Activated T-helper 9 cell treated with anti-CD3 and anti-CD28 coated beads, Interleukin-2, amount 50 U/mL, for 16 hours (primary cell): ENCODE measurements around the gene SPTB.

Experiments
- DNase-seq: peaks from one replicate; pipeline ENCODE4 v3.0.0-alpha.2; 2020; ENCODE audit warnings: low read depth

The SPTB gene

DNA sequence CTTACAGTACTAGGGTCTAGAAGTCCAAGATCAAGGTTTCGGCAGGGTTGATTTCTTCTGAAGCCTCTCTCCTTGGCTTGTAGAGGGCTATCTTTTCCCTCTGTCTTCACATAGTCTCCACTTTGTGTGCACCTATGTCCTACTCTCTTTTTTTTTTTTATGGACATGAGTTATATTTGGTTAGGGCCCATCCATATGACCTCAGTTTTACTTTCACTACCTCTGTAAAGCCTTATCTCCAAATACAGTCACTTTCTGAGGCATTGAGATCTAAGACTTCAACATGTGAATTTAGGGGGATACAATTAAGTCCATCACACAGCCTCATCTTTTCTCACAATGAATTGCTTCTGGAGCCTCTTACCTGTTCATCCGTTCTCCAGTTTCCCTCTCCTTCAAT, 5.9 kb upstream of the SPTB start:
- no peak for DNase-seq

- peak; percentile 40 for DNase-seq
Measured at GRCh38 chr14:64880221-64881121, 764 bp upstream of the SPTB start.

- no peak for DNase-seq
Measured at GRCh38 chr14:64878837-64879634, 671 bp downstream of the SPTB start.

- DNase-seq = no peak
Measured at GRCh38 chr14:64877846-64878245, 1.9 kb downstream of the SPTB start.

DNA sequence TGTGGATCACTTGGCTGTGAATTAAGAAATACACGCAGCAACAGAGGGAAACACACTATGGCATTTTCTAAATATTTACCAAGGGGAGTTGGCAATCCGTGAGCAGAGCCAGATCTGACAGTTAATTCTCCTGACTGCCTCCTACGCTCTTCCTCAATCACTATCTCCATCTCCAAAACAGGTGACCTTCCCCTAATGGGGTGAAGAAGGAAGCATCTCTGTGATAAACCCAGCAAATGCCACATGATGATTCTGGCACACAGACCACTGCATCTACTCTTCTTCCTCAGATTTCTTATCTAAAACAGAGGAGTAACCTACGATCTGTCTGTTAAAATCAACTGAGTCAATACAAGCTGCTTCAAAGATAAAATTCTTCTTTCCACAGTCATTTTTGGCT, 4.4 kb downstream of the SPTB start:
- no peak for DNase-seq

DNA sequence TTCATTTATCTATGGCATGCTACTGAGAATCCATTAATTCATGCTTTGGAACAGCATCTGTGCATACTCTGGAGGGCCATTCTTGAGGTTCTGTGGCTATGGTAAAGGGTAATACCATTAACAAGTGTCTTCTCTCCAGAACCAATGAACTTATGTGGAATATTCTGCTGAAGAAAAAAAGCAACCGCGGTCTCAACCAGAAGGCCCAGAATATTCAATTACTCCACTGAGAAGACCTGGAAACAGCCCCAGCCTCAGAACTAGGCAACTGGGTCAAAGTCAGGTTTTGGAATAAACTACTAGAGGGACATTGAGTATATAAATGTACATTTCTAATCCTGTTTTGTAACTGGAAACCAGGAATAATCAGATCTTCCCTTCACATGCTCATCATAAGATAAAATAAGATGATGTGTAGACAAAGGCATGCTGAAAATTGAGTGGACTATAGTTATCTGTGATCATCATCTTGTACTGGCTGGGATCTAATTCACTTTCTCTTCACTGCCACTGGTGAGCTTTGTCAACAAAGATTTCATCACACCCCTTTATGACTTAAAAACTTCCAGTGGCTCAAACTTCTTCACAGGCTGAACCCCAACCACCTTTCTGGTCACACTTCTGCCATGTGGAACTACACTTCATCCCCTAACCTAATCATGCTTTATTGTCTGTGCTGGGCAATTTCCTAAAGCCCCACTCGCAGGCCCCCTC, 6.0 kb downstream of the SPTB start:
- no peak for DNase-seq

DNA sequence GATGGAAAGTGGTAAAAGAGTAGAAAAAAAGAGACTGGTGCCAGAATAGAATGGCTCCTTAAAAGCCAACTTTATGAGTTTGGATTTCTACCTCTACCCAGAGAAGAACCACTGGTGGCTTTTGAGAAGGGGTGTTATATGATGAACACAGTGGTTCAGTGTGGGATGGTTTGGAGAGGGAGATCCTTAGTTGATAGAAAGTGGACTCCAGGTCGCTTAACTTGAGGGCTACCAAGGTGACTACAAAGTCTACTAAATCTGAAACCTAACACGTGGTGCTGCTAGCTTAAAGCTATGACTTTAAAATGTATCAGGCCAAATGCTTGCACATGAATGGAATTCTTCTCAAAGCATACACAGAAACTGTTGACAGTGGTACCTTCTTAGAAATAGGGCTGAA, 8.4 kb downstream of the SPTB start:
- DNase-seq = no peak

GRCh38 chr14:64870160-64870559, 9.5 kb downstream of the SPTB start:
- no peak for DNase-seq

GRCh38 chr14:64868841-64869240, 10.9 kb downstream of the SPTB start:
- DNase-seq = no peak

DNA sequence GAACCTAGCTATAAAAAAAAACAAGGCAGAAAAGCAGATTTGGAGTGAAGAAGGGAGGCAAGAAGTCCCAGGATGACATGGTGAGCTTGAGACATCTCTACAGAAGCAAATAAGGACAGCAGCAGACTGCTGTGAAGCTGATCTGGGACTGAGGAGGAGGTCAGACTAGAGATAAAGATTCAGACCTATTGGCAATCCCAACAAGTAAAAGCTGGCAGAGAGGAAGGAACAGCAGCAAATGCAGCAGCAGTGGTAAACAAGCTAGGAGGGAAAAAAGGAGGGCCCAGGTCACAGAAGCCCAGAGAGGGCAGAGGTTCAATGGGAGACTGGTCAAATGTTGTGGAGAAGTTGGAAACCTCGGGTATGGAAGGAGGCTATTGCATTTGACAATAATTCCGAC, 11.3 kb downstream of the SPTB start:
- no peak for DNase-seq

- no peak for DNase-seq
Measured at GRCh38 chr14:64867182-64867581, 12.5 kb downstream of the SPTB start.

GRCh38 chr14:64865992-64866391, 13.7 kb downstream of the SPTB start:
- DNase-seq = no peak

DNA sequence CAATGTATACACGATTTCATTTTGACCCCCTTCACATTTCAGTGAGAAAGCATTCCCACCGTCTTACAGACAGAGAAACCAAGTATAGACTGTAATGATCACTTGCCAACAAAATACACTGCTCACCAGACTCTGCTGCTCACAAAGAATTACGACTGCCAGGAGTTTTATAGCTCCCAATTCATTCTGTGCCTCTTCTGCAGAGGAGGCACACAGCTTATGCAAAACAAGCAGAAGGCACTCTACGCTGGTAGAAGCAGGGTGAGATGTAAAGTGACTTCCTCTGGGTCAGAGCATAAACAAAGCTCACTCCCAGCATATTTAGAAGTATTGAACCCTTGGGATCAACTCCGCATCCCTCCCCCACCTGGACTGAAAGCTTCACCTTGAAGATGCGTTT, 14.6 kb downstream of the SPTB start:
- DNase-seq = no peak

GRCh38 chr14:64864258-64864657, 15.4 kb downstream of the SPTB start:
- DNase-seq = no peak

DNA sequence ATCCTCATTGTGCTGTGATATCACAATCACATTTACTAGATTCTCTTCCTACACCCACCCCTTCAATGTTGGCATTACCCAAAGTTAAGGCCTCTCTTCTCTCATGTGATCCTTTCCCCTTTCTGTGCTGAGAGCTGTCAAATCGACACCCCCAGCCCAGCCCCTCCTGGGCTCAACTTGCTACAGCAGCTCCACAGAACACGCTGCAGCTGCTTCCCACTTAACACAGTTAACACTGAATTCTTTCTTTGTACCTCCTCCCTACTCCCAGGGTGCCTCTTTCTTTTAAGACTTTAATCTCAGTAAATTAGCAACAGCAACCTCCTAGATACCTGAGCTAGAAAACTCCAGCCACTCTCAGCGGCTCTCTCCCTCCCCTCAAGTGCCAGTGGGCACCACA, 17.8 kb downstream of the SPTB start:
- no peak for DNase-seq

- no peak for DNase-seq
Measured at GRCh38 chr14:64860039-64860438, 19.7 kb downstream of the SPTB start.

DNA sequence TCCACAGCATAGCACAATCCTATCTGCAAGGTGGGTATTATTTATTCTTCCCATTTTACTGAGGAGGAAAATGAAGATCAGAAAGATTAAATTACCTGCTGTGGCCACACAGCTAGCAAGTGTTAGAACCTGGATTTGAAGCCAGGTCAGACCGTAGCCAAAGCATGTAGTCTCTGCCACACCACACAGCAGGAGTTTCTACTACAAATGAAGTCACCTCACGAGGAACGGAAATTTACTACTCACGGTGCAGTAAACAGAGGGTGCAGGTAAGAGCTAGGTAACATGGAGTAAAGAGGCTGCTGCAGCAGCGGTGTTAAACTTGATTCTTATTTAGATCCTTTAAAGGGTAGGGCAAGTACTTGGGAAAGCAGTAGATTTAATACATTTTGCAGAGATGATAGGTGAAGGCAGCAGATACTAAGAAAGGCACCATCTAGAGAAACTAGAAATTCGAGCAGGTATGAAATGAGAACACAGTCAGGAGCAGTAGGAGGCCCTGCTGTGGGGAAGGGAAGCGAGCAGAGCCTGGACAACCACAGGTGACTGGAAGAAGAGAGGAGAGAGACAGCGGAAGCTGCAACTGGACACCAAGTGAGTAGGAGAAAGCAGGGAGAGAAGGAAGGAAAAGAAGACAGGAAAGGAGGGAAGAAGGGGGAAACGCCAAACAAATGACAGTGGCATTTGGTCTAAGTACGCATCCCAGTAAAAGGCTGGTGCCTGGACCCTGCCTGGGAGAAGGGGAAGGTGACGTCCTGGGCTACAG, 21.5 kb downstream of the SPTB start:
- no peak for DNase-seq

- DNase-seq = no peak
Measured at GRCh38 chr14:64856529-64857445, 22.9 kb downstream of the SPTB start.

DNA sequence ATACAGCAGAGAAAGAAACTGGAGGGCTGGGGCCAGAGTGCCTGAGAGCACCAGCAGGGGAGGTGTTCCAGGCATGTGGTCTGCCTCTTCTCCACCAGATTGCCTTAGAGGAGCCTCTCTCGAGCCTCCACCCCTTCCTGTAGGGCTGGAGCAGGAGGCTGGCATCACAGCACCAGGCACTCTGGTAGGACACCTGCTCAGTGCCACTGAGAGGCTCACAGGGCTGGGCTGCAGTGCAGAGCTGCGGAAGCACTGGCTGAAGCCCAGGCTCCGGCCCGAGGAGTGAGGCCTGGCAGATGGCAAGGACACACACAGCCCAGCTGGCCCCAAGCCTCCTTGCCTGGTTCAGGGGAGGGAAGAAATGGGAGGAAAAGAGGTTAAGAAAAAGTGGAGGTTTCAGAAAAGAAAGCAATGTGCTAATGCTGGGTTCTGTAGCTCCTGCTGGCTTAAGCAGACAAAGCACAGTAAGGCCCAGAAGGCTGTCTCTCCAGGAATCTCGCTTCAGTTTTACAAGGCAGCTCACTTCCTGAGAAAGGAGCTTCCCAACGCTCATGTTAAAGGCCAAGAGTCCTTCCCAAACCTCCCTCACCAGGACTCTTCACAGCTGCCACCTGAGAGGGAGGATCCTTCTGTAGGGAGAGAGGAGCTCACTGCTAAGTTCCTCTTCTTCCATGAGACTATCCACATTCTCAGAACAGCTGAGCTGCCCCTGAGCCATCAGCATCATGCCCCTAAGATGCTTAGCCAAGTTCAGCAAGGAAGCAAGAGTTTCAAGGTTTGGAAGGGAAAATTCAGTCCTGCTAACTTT, 23.8 kb downstream of the SPTB start:
- no peak for DNase-seq
